Thoracic aorta (tissue), 2 donors: ENCODE data around the gene CAB39L. TPM values are rescaled to one million over a fixed set of nuclear protein-coding genes. Genes with fewer than 3 reads are reported as not detected.

Experiments
- ATAC-seq: fragments of 150-250 bp; one replicate; pipeline ENCODE4 v1.8.0; 2017; ENCODE audit warnings: low read depth; ENCODE audit not compliant: insufficient number of reproducible peaks, low FRiP score
- DNase-seq: peaks from one replicate; pipeline ENCODE4 v3.0.0-alpha.2; 2020; ENCODE audit warnings: low spot score
- H3K27ac ChIP-seq, 2 donors: fragments of 200-600 bp; sonication (generic); 1 replicate in 1 of 2; 2 replicates in 1 of 2; pipeline ENCODE4 v1.5.1; 2016; ENCODE audit warnings: mild to moderate bottlenecking in 2 of 2, moderate library complexity in 2 of 2
- H3K27me3 ChIP-seq: fragments of 200-600 bp; sonication (generic); replicated peaks from 2 replicates; pipeline ENCODE4 v1.6.0; 2016; ENCODE audit warnings: mild to moderate bottlenecking; ENCODE audit not compliant: insufficient read depth
- H3K36me3 ChIP-seq: fragments of 200-600 bp; sonication (generic); one replicate; pipeline ENCODE4 v1.5.1; 2016
- H3K4me1 ChIP-seq, 2 donors: fragments of 200-600 bp; sonication (generic); 1 replicate in 1 of 2; 2 replicates in 1 of 2; pipeline versions ENCODE4 v1.5.1 to v1.6.0; 2016; ENCODE audit warnings: low read depth in 2 of 2, mild to moderate bottlenecking in 1 of 2; ENCODE audit not compliant: control insufficient read depth in 1 of 2
- H3K4me3 ChIP-seq: fragments of 200-600 bp; sonication (generic); 2 replicates; pipeline ENCODE4 v1.5.1; 2016; ENCODE audit warnings: mild to moderate bottlenecking
- H3K9me3 ChIP-seq: fragments of 200-600 bp; sonication (generic); 2 replicates; pipeline ENCODE4 v1.5.1; 2016
- total RNA-seq, 2 donors: library from RNA; depleted of rRNA; stranded (reverse); fragments of >200 nt; gene quantifications; one replicate each; pipeline versions ENCODE4 v1.1.0 to v1.2.3, GENCODE V29; 2016
- TF ChIP-seq, protein P1 (sequence below): fragments of 200-600 bp; sonication (generic); IDR thresholded peaks from one replicate; pipeline ENCODE4 v1.5.1; 2019; ENCODE audit warnings: antibody characterized with exemption

Gene CAB39L
- total RNA-seq: 10 to 100 TPM; 38.7 to 46.7 TPM

DNA sequence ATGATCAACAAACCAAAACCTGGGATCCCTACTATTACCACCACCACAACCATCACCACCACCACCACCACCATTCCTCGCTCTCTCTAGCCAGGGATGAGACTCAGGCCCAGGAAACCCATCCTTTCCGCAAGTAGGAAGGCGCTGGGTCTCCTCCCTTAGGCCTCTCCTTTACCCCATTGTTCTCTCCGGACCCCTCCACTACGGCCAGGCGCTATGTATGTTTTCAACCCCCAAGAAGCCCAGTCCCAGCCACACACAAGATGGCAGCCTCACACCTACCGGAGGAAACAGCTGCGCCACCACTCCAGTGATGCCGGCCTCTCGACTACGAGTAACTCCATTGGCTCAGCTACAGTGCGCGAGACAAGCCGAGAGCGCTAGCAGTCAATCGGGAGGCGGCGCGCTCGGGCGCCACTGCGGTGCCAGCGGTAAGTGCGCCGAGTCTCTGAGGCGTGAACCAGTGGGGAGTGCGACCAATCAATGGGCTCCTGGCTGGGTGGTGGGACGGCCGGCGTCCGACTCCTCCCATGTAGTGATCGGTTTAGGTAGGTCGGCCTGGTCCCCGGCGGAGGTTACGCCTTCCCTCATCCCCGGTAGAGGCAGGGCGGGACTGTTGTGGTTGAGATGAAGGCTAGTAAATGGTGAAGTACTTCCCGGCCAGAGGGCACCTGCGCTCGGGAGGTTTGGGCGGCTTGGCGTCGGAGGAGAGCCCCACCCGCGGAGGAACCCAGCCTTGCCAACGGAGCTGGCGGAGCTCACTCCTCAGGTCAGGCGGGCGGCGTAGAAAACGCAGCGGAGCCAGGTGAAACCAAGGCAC is at the start of gene CAB39L, which contains the start of gene SETDB2:
TSS of gene CAB39L (minus strand) at position 361 of the 820 bp plus-strand sequence. CDS start 61,154 bp downstream, outside the sequence.
TSS of gene SETDB2 (plus strand) at position 571 of the 820 bp plus-strand sequence. CDS start 7,620 bp downstream, outside the sequence.
- peak; percentile 98 for DNase-seq
- no peaks in the 10 kb centered on the region for H3K36me3 ChIP-seq
- H3K27ac ChIP-seq: peak within 1 kb of the TSS; percentile 94 to 98
- H3K9me3 ChIP-seq: no peaks in the 10 kb centered on the region
- TF ChIP-seq, protein P1, sequence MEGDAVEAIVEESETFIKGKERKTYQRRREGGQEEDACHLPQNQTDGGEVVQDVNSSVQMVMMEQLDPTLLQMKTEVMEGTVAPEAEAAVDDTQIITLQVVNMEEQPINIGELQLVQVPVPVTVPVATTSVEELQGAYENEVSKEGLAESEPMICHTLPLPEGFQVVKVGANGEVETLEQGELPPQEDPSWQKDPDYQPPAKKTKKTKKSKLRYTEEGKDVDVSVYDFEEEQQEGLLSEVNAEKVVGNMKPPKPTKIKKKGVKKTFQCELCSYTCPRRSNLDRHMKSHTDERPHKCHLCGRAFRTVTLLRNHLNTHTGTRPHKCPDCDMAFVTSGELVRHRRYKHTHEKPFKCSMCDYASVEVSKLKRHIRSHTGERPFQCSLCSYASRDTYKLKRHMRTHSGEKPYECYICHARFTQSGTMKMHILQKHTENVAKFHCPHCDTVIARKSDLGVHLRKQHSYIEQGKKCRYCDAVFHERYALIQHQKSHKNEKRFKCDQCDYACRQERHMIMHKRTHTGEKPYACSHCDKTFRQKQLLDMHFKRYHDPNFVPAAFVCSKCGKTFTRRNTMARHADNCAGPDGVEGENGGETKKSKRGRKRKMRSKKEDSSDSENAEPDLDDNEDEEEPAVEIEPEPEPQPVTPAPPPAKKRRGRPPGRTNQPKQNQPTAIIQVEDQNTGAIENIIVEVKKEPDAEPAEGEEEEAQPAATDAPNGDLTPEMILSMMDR: peak; percentile 19
- no peaks in the 10 kb centered on the region for H3K27me3 ChIP-seq
- ATAC-seq: peak; percentile 98
- peaks cover 25 to 32% of the 10 kb centered on the region in 2 donors for H3K4me1 ChIP-seq
- peak within 1 kb of the TSS; percentile 83 for H3K4me3 ChIP-seq

DNA sequence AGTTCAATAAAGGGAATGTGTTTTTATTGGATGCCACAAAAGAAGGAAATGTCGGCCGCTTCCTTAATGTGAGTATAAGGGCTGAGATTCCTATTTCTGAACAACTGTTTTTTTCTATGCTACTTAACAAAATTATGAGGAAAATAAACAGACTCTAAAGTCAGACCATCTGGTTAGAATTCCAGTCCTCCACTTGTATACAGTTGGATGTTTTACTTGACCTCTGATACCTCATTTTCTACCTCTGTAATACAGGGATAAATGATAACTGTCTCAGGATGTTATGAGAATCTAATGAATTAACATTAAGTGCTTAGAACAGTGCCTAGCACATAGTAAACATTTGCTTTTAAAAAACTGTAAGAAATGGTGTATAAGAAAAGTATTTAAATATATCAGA is 44.7 kb upstream of the CAB39L start:
- no peak overlapping the region for H3K4me3 ChIP-seq
- no peaks in the 10 kb centered on the region for H3K4me1 ChIP-seq
- ATAC-seq (no peak), DNase-seq (no peak)
- TF ChIP-seq, protein P1: no peak
- H3K27ac ChIP-seq: no peak overlapping the region
- H3K27me3 ChIP-seq: no peaks in the 10 kb centered on the region
- H3K36me3 ChIP-seq: peaks cover 20% of the 10 kb centered on the region
- H3K9me3 ChIP-seq: no peaks in the 10 kb centered on the region

DNA sequence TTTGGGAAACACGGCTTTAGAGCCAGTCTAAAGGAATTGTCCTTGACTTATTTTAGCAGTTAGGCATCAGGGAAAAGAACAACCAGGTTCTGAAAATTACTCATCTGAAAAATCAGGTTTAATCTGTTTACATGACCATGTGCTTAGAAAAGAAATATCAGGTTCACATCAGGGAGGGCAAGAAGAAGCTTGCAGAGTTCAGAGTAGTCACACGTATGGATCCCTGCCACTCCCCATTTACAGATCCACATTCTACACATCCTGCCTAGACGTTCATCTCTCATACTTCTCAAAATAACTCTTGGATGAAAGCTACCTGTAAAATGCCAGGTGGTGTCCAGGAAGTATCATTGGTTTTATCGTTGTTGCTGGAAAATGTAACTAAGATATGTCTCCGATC is 37.9 kb upstream of the CAB39L start:
- Histone ChIP-seq H3K4me3 (no peak overlapping the region), H3K27ac (no peak overlapping the region), H3K4me1 (no peaks in the 10 kb centered on the region), H3K9me3 (no peaks in the 10 kb centered on the region), H3K36me3 (peaks cover 26% of the 10 kb centered on the region), H3K27me3 (no peaks in the 10 kb centered on the region)
- TF ChIP-seq, protein P1: no peak
- ATAC-seq (no peak), DNase-seq (no peak)

DNA sequence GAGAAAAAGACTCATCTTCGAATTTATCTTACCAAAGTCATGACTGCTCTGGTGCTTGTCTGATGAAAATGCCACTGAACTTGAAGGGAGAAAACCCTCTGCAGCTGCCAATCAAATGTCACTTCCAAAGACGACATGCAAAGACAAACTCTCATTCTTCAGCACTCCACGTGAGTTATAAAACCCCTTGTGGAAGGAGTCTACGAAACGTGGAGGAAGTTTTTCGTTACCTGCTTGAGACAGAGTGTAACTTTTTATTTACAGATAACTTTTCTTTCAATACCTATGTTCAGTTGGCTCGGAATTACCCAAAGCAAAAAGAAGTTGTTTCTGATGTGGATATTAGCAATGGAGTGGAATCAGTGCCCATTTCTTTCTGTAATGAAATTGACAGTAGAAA is 32.7 kb upstream of the CAB39L start:
- H3K9me3 ChIP-seq: no peaks in the 10 kb centered on the region
- no peak for DNase-seq
- no peaks in the 10 kb centered on the region for H3K4me1 ChIP-seq
- H3K36me3 ChIP-seq: peaks cover 20% of the 10 kb centered on the region
- no peak overlapping the region for H3K4me3 ChIP-seq
- H3K27ac ChIP-seq: no peak overlapping the region
- no peak for ATAC-seq
- TF ChIP-seq, protein P1: no peak
- no peaks in the 10 kb centered on the region for H3K27me3 ChIP-seq

DNA sequence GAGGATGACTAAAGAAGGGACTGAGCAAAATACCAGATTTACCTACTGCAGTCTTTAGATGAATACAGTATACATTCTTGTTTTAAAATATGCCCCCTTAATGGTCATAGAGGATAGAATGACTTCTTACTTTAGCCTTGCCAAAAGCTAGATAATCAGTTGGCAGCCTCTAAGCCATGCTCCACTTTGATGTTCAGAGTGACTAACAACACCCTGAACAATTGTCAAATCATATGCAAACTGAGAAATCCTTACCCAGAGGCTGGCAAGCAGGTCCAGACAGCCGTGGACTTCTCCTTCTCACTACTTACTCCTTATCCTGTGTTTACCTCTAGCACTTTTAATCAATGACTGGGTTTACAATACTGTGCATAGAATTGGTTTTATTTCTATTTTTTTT is 28.3 kb upstream of the CAB39L start:
- Histone ChIP-seq H3K27me3 (no peaks in the 10 kb centered on the region), H3K27ac (no peak overlapping the region), H3K36me3 (peaks cover 7% of the 10 kb centered on the region), H3K9me3 (no peaks in the 10 kb centered on the region), H3K4me1 (no peaks in the 10 kb centered on the region), H3K4me3 (no peak overlapping the region)
- ATAC-seq (no peak), DNase-seq (no peak)
- TF ChIP-seq, protein P1: no peak
